ENCODE data around the gene NXF2. TPM values are rescaled to one million over a fixed set of nuclear protein-coding genes. Genes with fewer than 3 reads are reported as not detected.
A peak's percentile ranks its signal among the peaks of the same experiment; 100 is the strongest.

Gene NXF2
- total RNA-seq, 2 donors from 2014 or later, result not detected

GRCh38 chrX:102339312-102340298, 92.6 kb downstream of the NXF2 start:
- Histone ChIP-seq H3K27ac (no peak overlapping the region), H3K27me3 (no peaks in the 10 kb centered on the region), H3K4me1 (no peaks in the 10 kb centered on the region), H3K36me3 (no peaks in the 10 kb centered on the region), H3K9ac (ENCODE audit: low read depth in 2 of 2, low read length in 2 of 2) (no peak overlapping the region), H3K4me3 (no peak overlapping the region), H3K9me3 (no peaks in the 10 kb centered on the region)
- no peak for DNase-seq
- intact Hi-C loops (cut with DNase I), result no loop called here
- TF ChIP-seq CTCF (IDR thresholded peaks at IDR 0.05), result no peak

- DNase-seq, result no peak
- intact Hi-C loops (cut with DNase I), result no loop called here
- Histone ChIP-seq H3K27ac (no peak overlapping the region), H3K27me3 (no peaks in the 10 kb centered on the region), H3K9ac (ENCODE audit: low read depth in 2 of 2, low read length in 2 of 2) (no peak overlapping the region), H3K4me3 (no peak overlapping the region), H3K9me3 (no peaks in the 10 kb centered on the region), H3K36me3 (no peaks in the 10 kb centered on the region), H3K4me1 (no peaks in the 10 kb centered on the region)
- no peak for TF ChIP-seq CTCF (IDR thresholded peaks at IDR 0.05)
Observed at GRCh38 chrX:102341867-102342266, 94.9 kb downstream of the NXF2 start.

DNA sequence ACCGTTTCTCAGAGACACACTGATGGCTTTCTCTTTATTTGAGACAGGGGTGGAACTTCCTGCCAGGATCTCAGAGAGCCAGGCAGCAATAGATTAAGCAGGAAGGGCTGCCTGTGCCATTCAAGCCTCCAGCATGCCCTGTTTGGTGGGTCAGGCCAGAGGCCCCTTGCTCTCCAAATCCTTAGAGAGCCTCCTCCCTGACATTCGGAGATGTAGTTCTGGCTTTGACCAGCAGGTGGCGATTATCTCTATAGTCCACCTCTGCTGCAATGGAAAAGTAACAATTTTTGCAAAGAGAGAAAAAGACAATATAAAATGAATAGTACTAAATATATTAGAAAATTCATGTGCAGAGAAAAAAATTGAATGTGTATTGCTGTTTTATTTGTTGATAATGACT, 98.9 kb downstream of the NXF2 start:
- Histone ChIP-seq H3K9me3 (no peaks in the 10 kb centered on the region), H3K36me3 (no peaks in the 10 kb centered on the region), H3K27ac (no peak overlapping the region), H3K9ac (ENCODE audit: low read depth in 2 of 2, low read length in 2 of 2) (no peak overlapping the region), H3K4me1 (no peaks in the 10 kb centered on the region), H3K4me3 (no peak overlapping the region), H3K27me3 (peaks cover 5% of the 10 kb centered on the region)
- peak; percentile 67 for DNase-seq
- peak; percentile 75 for TF ChIP-seq CTCF (IDR thresholded peaks at IDR 0.05)
- intact Hi-C loops (cut with DNase I), result no loop called here

Other genes starting within 250 kb of the NXF2 start
- 1 to 10 TPM in 1 of 2 donors, under 1 TPM in 1; 0.25 to 1.9 TPM for gene TCEAL2, start 121.5 kb upstream of the NXF2 start, total RNA-seq
- gene TCEAL6, start 104.7 kb upstream of the NXF2 start, total RNA-seq, result not detected
- 1 to 10 TPM; 2.0 to 2.4 TPM for gene BEX5, start 91.2 kb upstream of the NXF2 start, total RNA-seq
- not detected for gene TCP11X1, start 31.9 kb upstream of the NXF2 start, total RNA-seq
- gene NXF2B, start 192.8 kb downstream of the NXF2 start, total RNA-seq, result not detected
- not detected for gene TCP11X2, start 224.6 kb downstream of the NXF2 start, total RNA-seq